GM21786 (cell line): Measurements from ENCODE around the gene OR8B2.
A peak's percentile ranks its signal among the peaks of the same experiment; 100 is the strongest.
"Not testable (repeated sequence)": the region's sequence is repeated elsewhere in the genome, so short reads cannot be mapped to it uniquely, and the experiment has no call there.

ENCODE experiments used
- ATAC-seq: cut with Tn5 transposase; IDR thresholded peaks from one replicate; pipeline ENCODE4 v1.9.1; 2021; ENCODE audit not compliant: unreplicated experiment

The OR8B2 gene, protein sequence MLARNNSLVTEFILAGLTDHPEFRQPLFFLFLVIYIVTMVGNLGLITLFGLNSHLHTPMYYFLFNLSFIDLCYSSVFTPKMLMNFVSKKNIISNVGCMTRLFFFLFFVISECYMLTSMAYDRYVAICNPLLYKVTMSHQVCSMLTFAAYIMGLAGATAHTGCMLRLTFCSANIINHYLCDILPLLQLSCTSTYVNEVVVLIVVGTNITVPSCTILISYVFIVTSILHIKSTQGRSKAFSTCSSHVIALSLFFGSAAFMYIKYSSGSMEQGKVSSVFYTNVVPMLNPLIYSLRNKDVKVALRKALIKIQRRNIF

GRCh38 chr11:124384399-124384798 lies at the start of gene OR8B2:
Gene OR8B2, minus strand, starts transcription at chr11:124384499. Its CDS starts 1,156 bp downstream, at chr11:124383343.
- ATAC-seq: no peak

DNA sequence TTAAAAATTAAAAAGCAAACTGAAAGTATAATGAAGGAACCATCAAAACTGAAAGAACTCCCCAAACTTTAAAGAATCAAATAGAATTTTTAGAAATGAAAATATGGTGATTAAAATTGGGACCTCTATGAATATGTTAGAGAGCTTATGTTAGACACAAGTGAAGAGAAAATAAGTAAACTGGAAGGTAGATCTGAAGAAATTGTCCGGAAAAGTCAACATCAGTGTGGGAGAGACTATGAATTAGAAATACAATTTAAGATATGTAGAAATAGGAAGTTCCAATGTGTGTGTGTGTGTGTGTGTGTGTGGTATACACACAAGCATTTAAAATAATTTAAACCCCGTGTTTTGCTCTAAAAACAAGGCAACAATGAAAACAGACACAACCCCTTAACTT lies 45.3 kb upstream of the OR8B2 start:
- no peak for ATAC-seq

DNA sequence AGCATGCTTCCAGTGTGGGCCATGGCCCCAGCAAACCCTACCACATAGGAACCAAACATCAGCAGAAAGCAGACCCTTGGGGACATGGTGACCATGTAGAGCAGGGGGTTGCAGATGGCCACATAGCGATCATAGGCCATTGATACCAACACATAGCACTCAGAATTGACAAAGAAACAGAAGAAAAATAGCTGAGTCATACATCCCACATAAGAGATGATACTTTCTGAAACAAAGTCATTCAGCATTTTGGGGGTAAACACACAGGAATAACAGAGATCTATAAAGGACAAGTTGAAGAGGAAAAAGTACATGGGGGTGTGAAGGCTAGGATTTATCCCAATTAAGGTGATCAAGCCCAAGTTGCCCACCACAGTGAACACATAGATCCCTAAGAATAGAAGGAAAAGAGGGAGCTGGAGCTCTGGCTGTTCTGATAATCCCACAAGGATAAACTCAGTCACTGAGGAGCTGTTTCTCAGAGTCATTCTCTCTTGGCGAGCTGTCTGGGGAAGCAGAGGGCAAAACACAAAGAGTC lies 40.2 kb upstream of the OR8B2 start, which contains the start of gene OR8B4:
OR8B4 (minus strand) TSS at position 488 of the 538 bp plus-strand sequence; CDS start at position 488, 0 bp downstream.
- no peak for ATAC-seq

GRCh38 chr11:124421043-124421442 lies 36.7 kb upstream of the OR8B2 start:
- ATAC-seq: no peak

DNA sequence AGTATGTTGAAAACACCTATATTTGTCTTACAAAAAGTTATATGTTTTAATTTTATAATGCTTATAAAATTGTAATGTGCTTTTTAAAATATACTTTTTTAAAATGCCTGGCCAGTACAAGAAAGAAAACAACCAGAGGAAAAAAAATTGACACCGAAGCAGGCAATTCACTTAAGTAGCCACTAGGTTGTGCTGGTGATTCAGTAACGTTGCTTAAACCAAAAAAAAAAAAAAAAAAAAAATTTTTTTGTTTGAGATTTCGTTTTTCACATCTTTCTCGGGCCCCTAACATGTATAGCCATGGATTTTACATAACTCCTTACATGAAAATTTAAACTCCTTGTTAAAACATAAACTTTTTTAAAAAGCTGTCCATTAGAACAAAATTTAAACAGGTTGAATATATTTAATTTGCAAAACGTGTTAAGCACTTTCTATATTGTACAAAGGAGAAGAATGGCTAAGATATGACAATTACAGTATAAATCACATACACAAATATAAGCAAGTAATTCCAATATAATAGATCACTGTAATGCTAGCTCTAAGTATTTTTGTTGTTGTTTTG lies 31.1 kb upstream of the OR8B2 start:
- peak; percentile 69 for ATAC-seq

- ATAC-seq: no peak
These were observed 25.6 kb upstream of the OR8B2 start for GRCh38 chr11:124409906-124410305.

DNA sequence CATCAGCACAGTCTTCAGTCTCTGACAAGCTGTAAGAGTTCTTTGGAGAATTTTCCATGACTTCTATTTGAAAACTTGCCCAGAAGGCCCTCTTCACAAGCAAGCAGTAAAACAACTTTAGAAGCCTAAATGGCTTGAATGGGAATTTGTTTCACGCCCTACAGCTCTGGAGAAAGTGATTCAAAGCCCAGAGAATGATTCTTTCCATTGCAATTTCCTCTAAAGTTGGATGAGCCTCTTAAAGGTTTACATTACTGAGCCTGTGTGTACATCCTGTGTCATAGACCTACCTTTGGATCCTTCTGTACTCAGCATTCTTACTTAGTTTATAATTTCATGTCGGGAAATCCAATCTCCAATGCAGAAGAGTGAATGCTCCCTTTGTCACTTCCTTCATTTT lies 21.3 kb upstream of the OR8B2 start:
- no peak for ATAC-seq

DNA sequence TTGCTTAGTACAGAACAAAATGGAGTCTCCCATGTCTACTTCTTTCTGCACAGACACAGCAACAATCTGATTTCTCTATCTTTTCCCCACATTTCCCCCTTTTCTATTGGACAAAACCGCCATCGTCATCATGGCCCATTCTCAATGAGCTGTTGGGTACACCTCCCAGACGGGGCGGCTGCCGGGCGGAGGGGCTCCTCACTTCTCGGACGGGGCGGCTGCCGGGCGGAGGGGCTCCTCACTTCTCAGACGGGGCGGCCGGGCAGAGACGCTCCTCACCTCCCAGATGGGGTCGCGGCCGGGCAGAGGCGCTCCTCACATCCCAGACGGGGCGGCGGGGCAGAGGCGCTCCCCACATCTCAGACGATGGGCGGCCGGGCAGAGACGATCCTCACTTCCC lies 18.9 kb upstream of the OR8B2 start:
- ATAC-seq: not testable (repeated sequence)

DNA sequence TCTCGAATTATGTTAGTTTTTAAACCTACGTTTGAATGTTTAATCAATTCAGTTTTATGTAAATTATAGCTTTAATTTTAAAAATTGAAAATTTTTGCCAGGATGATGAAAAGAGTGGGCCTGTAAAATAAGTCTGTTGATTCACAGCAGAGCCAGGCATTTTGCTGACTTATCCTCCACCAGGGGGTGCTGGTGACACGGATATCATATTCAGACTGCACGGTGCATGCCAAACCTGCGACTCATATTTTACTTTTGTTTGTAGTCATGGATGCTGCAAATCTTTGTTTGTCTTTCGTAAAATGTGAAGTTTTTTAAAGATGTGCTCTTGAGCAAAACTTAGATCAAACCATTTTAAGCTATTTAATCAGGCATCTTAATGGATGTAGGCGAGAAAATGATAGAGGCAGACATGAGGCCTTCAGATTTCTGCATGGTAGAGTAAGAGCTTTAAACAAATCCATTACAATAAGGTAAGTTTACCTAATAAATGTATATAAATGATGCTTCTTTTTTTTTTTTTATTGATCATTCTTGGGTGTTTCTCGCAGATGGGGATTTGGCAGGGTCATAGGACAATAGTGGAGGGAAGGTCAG lies 18.1 kb upstream of the OR8B2 start:
- peak; percentile 85 for ATAC-seq

- no peak for ATAC-seq
These were observed 14.6 kb upstream of the OR8B2 start, which contains the start of gene OR8B3 for GRCh38 chr11:124398924-124399323. Gene OR8B3, minus strand, starts transcription at chr11:124399024. Its CDS starts 1,673 bp downstream, at chr11:124397351.

DNA sequence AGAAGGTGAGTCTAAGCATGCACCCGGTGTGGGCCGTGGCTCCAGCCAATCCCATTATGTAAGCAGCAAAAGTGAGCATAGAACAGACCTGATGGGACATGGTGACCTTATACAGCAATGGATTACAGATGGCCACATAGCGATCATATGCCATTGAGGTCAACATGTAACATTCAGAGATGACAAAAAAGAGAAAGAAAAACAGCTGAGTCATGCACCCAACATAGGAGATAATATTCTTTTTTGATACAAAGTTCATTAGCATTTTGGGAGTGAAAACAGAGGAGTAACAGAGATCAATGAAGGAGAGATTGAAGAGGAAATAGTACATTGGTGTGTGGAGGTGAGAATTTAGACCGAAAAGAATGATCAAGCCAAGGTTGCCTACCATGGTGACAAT lies 12.5 kb upstream of the OR8B2 start:
- ATAC-seq: not testable (repeated sequence)

DNA sequence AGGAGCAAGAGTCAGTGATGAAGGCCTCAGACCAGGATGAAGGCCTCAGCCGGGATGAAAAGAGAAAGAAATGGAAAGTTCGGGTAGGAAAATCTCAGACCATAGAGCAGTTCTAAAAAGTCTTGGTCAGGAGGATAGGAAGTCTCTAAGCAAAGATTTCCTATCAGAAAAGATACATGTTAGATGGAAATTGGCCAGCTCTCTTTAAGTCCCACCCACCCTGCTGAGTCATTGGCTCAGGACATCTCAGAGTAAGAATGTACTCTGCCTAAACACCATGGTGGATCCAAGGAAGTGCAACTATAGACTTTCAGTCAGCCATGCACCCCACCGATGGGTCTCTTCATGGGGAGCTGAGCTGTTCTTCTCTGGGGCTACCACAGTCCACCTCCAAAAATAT lies 10.1 kb upstream of the OR8B2 start:
- no peak for ATAC-seq

DNA sequence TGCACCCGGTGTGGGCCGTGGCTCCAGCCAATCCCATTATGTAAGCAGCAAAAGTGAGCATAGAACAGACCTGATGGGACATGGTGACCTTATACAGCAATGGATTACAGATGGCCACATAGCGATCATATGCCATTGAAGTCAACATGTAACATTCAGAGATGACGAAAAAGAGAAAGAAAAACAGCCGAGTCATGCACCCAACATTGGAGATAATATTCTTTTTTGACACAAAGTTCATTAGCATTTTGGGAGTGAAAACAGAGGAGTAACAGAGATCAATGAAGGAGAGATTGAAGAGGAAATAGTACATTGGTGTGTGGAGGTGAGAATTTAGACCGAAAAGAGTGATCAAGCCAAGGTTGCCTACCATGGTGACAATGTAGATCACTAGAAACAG lies 1.4 kb downstream of the OR8B2 start:
- ATAC-seq: not testable (repeated sequence)

DNA sequence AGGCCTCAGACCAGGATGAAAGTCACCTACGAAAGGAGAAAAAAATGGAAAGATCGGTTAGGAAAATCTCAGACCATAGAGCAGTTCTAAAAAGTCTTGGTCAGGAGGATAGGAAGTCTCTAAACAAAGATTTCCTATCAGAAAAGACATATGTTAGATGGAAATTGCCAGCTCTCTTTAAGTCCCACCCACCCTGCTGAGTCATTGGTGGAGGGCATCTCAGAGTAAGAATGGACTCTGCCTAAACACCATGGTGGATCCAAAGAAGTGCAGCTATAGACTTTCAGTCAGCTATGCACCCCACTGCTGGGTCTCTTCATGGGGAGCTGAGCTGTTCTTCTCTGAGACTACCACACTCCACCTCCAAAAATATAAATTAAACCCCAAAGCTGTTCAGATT lies 3.7 kb downstream of the OR8B2 start:
- ATAC-seq: no peak

GRCh38 chr11:124376280-124376679 lies 8.0 kb downstream of the OR8B2 start:
- ATAC-seq: no peak

GRCh38 chr11:124359566-124359965 lies 24.7 kb downstream of the OR8B2 start:
- ATAC-seq: no peak

GRCh38 chr11:124346311-124346955 lies 37.9 kb downstream of the OR8B2 start:
- ATAC-seq: no peak

- ATAC-seq: no peak
These were observed 40.0 kb downstream of the OR8B2 start for GRCh38 chr11:124344346-124344745.

DNA sequence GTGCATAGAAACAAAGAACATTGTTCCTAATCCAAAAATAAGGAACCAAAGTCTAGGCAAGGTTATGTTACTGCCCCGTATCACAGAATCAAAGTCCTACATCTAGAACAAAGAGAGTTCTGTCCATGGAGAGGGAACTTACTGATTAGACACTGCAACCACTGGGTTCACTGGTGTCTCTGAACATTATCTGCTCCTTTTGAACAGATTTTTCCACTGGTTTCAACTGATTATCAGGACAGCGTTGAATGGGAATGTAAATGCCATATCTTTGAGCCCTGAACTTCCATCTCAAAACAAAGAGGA lies 44.2 kb downstream of the OR8B2 start:
- ATAC-seq: no peak

DNA sequence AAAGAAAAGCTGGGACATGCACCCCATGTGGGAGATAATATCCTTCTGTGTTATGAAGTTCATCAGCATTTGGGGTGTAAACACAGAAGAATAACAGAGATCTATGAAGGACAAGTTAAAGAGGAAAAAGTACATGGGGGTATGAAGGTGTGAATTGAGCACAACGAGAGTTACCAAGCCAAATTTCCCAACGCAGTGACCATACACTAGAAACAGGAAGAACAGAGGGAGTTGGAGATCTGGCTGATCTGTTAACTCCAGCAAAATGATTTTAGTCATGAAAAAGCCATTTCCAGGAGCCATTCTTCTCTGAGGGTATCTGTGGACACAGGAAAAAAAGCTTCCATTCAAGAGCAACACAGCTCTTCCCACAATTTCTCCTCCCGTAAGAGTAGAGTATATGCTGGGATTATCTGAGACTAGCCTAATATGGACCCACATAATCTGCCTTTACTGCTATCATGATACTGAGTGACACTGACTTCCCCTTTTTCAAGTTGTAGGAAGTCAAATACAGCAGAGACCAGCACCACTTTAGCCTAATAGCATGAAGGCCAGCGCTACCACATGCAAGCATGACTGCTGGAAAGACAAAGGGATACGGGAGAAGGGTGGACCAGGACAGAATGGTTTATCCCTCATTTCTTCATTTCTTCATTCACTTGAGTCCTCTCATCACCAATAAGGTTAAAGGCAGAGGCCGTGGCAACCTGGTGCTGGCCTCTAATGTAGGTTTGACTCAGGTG lies 44.7 kb downstream of the OR8B2 start:
- no peak for ATAC-seq
